H1 (cell line): ENCODE results near the gene MTCH1. TPM values are rescaled to one million over a fixed set of nuclear protein-coding genes. Genes with fewer than 3 reads are reported as not detected.

Experiments
- CTCF ChIA-PET: fragments of 300-600 bp; sonication (Branson Sonifier 250); formaldehyde crosslinking; loops from one replicate; lab custom pipeline; 2021; ENCODE audit not compliant: partially characterized antibody; lab: Charles Lee
- POLR2A ChIA-PET: fragments of 300-600 bp; sonication (Branson Sonifier 250); formaldehyde crosslinking; loops from one replicate; lab custom pipeline; 2021; ENCODE audit warnings: inconsistent platforms; ENCODE audit not compliant: partially characterized antibody; lab: Charles Lee
- DNase-seq, 2 experiments: peaks; one replicate each; pipeline versions ENCODE4 v3.0.0 to v3.0.0-alpha.2; 2010 to 2022; ENCODE audit warnings: low spot score in 2 of 2, low read depth in 1 of 2, mixed read lengths in 1 of 2
- FAIRE-seq: peaks from 2 replicates; lab custom pipeline; 2011; peaks lifted over from hg19 to GRCh38; lab: Jason Lieb, UNC
- H2AFZ ChIP-seq: 2 replicates; pipeline ENCODE4 v1.8.1; 2012; ENCODE audit warnings: low read length, inconsistent platforms
- H2AK5ac ChIP-seq: 2 replicates; pipeline ENCODE4 v1.6.1; 2013; ENCODE audit warnings: low read depth, low read length
- H2BK120ac ChIP-seq: replicated peaks from 2 replicates; pipeline ENCODE3; 2013; ENCODE audit warnings: low read depth, low read length, inconsistent platforms
- H2BK12ac ChIP-seq: 2 replicates; pipeline ENCODE4 v1.6.1; 2013; ENCODE audit warnings: low read depth, low read length
- H2BK15ac ChIP-seq: 2 replicates; pipeline ENCODE4 v1.6.1; 2013; ENCODE audit warnings: low read length
- H2BK20ac ChIP-seq: 2 replicates; pipeline ENCODE4 v1.6.1; 2013; ENCODE audit warnings: low read length
- H2BK5ac ChIP-seq: 2 replicates; pipeline ENCODE4 v1.6.1; 2013; ENCODE audit warnings: low read depth, low read length
- H3K14ac ChIP-seq: 2 replicates; pipeline ENCODE4 v1.6.1; 2013; ENCODE audit warnings: inconsistent platforms; ENCODE audit not compliant: insufficient read length
- H3K18ac ChIP-seq: 2 replicates; pipeline ENCODE4 v1.6.1; 2013; ENCODE audit warnings: low read length; ENCODE audit errors: extremely low read depth
- H3K23ac ChIP-seq: 2 replicates; pipeline ENCODE4 v1.6.1; 2013; ENCODE audit warnings: inconsistent platforms; ENCODE audit not compliant: insufficient read length
- H3K23me2 ChIP-seq: 2 replicates; pipeline ENCODE4 v1.6.1; 2013; ENCODE audit warnings: low read depth, low read length
- H3K27ac ChIP-seq: 2 replicates; pipeline ENCODE4 v1.6.1; 2011; ENCODE audit warnings: low read depth, low read length, inconsistent platforms
- H3K27me3 ChIP-seq, 4 experiments: replicated peaks in 1 of 4; 1 replicate in 1 of 4; 2 replicates in 3 of 4; pipeline versions ENCODE4 v1.6.1 to v1.8.1; 2011 to 2013; ENCODE audit warnings: low read length in 3 of 4, mild to moderate bottlenecking in 3 of 4, inconsistent platforms in 2 of 4, mixed read lengths in 2 of 4, moderate library complexity in 1 of 4; ENCODE audit not compliant: control insufficient read depth in 3 of 4, insufficient read depth in 3 of 4; ENCODE audit errors: extremely low read depth in 1 of 4
- H3K36me3 ChIP-seq, 4 experiments: 2 replicates each; pipeline versions ENCODE4 v1.6.1 to v1.8.1; 2011 to 2013; ENCODE audit warnings: mild to moderate bottlenecking in 4 of 4, low read length in 3 of 4, moderate library complexity in 2 of 4, control low read depth in 1 of 4, inconsistent platforms in 1 of 4; ENCODE audit not compliant: insufficient read depth in 4 of 4, control insufficient read depth in 2 of 4
- H3K4ac ChIP-seq: replicated peaks from 2 replicates; pipeline ENCODE3; 2013; ENCODE audit warnings: low read length, low read depth, mixed read lengths, inconsistent platforms; ENCODE audit not compliant: insufficient read length
- H3K4me1 ChIP-seq, 4 experiments: replicated peaks in 1 of 4; 1 replicate in 1 of 4; 2 replicates in 3 of 4; pipeline versions ENCODE4 v1.6.1 to v1.8.1; 2011 to 2013; ENCODE audit warnings: low read length in 3 of 4, inconsistent platforms in 2 of 4, mixed read lengths in 1 of 4; ENCODE audit not compliant: insufficient read depth in 4 of 4, control insufficient read depth in 3 of 4
- H3K4me2 ChIP-seq, 2 experiments: 2 replicates each; pipeline versions ENCODE4 v1.6.1 to v1.8.1; 2011 to 2013; ENCODE audit warnings: low read depth in 2 of 2, low read length in 2 of 2, control low read depth in 1 of 2, inconsistent platforms in 1 of 2, mild to moderate bottlenecking in 1 of 2; ENCODE audit not compliant: insufficient read depth in 1 of 2
- H3K4me3 ChIP-seq, 4 experiments: fragments of 200-600, 300-600 bp in 1 of 4; sonication (generic), shearing (Covaris generic), sonication (Bioruptor Twin) in 1 of 4; 2 replicates each; pipeline versions ENCODE4 v1.5.1 to v1.8.1; 2011 to 2016; ENCODE audit warnings: low read length in 4 of 4, low read depth in 3 of 4, control low read depth in 2 of 4, inconsistent platforms in 2 of 4, mild to moderate bottlenecking in 2 of 4, mixed read lengths in 1 of 4, moderate library complexity in 1 of 4; ENCODE audit not compliant: insufficient read depth in 2 of 4; ENCODE audit errors: extremely low read depth in 1 of 4
- H3K56ac ChIP-seq: replicated peaks from 2 replicates; pipeline ENCODE3; 2013; ENCODE audit warnings: low read depth, mild to moderate bottlenecking, mixed read lengths, low read length, inconsistent platforms; ENCODE audit not compliant: insufficient read length
- H3K79me1 ChIP-seq: 2 replicates; pipeline ENCODE4 v1.6.1; 2013; ENCODE audit warnings: low read depth, low read length, control low read depth
- H3K79me2 ChIP-seq, 2 experiments: 2 replicates each; pipeline versions ENCODE4 v1.6.1 to v1.8.1; 2012 to 2013; ENCODE audit warnings: low read length in 2 of 2, mild to moderate bottlenecking in 2 of 2, inconsistent platforms in 1 of 2; ENCODE audit not compliant: insufficient read depth in 2 of 2, control insufficient read depth in 1 of 2
- H3K9ac ChIP-seq, 4 experiments: replicated peaks in 1 of 4; 1 replicate in 1 of 4; 2 replicates in 3 of 4; pipeline versions ENCODE4 v1.6.1 to v1.8.1; 2011 to 2013; ENCODE audit warnings: low read depth in 3 of 4, low read length in 3 of 4, control low read depth in 2 of 4, mild to moderate bottlenecking in 2 of 4, moderate library complexity in 2 of 4, inconsistent platforms in 1 of 4; ENCODE audit errors: extremely low read depth in 1 of 4
- H3K9me3 ChIP-seq, 2 experiments: 2 replicates each; pipeline versions ENCODE4 v1.6.1 to v1.8.1; 2012 to 2013; ENCODE audit warnings: mild to moderate bottlenecking in 2 of 2, moderate library complexity in 2 of 2, control low read depth in 1 of 2, inconsistent platforms in 1 of 2, low read depth in 1 of 2, low read length in 1 of 2, mixed read lengths in 1 of 2; ENCODE audit not compliant: insufficient read depth in 2 of 2
- H4K20me1 ChIP-seq, 2 experiments: replicated peaks in 1 of 2; 2 replicates each; pipeline versions ENCODE3 to v1.8.1; 2011 to 2013; ENCODE audit warnings: inconsistent platforms in 2 of 2, low read length in 2 of 2, mild to moderate bottlenecking in 1 of 2; ENCODE audit not compliant: insufficient read depth in 2 of 2, control insufficient read depth in 1 of 2
- H4K5ac ChIP-seq: 2 replicates; pipeline ENCODE4 v1.6.1; 2013; ENCODE audit warnings: low read length, low read depth, mixed read lengths, inconsistent platforms; ENCODE audit not compliant: insufficient read length
- H4K8ac ChIP-seq: 2 replicates; pipeline ENCODE4 v1.8.0; 2013; ENCODE audit warnings: mild to moderate bottlenecking, moderate library complexity, low read length, inconsistent platforms; ENCODE audit not compliant: insufficient read depth; ENCODE audit errors: extremely low read depth
- H4K91ac ChIP-seq: replicated peaks from 2 replicates; pipeline ENCODE3; 2013; ENCODE audit warnings: low read length, mixed read lengths, inconsistent platforms; ENCODE audit not compliant: insufficient read length
- ASH2L ChIP-seq: fragments of 200-600, 300-600 bp; sonication (generic); IDR thresholded peaks from one replicate; pipeline ENCODE4 v1.7.1; 2017; ENCODE audit warnings: low read length
- BRCA1 ChIP-seq: IDR thresholded peaks from 2 replicates; pipeline ENCODE4 v1.6.1; 2012; ENCODE audit warnings: low read depth, low read length, improper control_type of control experiment
- CHD2 ChIP-seq: IDR thresholded peaks from 2 replicates; pipeline ENCODE4 v1.6.1; 2012; ENCODE audit warnings: low read length, improper control_type of control experiment
- EZH2 ChIP-seq: fragments of 200-600 bp; sonication (generic); IDR thresholded peaks from 2 replicates; pipeline ENCODE4 v1.7.1; 2012; ENCODE audit warnings: low read depth, mild to moderate bottlenecking, moderate library complexity, low read length, inconsistent platforms; ENCODE audit not compliant: severe bottlenecking
- HDAC6 ChIP-seq: IDR thresholded peaks from one replicate; pipeline ENCODE4 v1.7.1; 2012; ENCODE audit warnings: low read depth, mild to moderate bottlenecking, inconsistent platforms, low read length, moderate library complexity
- MAX ChIP-seq: IDR thresholded peaks from 2 replicates; pipeline ENCODE4 v1.6.1; 2012; ENCODE audit warnings: inconsistent platforms
- POLR2AphosphoS5 ChIP-seq: IDR thresholded peaks from 2 replicates; pipeline ENCODE4 v1.6.1; 2011; ENCODE audit warnings: low read depth, low read length
- RBBP5 ChIP-seq: IDR thresholded peaks from 2 replicates; pipeline ENCODE4 v1.7.1; 2012; ENCODE audit warnings: low read depth, mild to moderate bottlenecking, inconsistent platforms, low read length, moderate library complexity, borderline replicate concordance
- RNF2 ChIP-seq: fragments of 200-900, 300-1000 bp; sonication (generic); IDR thresholded peaks from 2 replicates; pipeline ENCODE4 v1.7.1; 2016; ENCODE audit warnings: borderline replicate concordance, low read depth, mild to moderate bottlenecking, antibody characterized with exemption, low read length; ENCODE audit not compliant: poor library complexity, severe bottlenecking; ENCODE audit errors: missing control alignments
- RXRA ChIP-seq: IDR thresholded peaks from 2 replicates; pipeline ENCODE4 v1.6.1; 2011; ENCODE audit warnings: low read depth, mild to moderate bottlenecking, low read length, moderate library complexity; ENCODE audit not compliant: insufficient read depth
- SIN3A ChIP-seq, 2 experiments: IDR thresholded peaks in 1 of 2; conservative IDR thresholded peaks in 1 of 2; 2 replicates each; pipeline ENCODE4 v1.6.1; 2011 to 2012; ENCODE audit warnings: low read length in 2 of 2, improper control_type of control experiment in 1 of 2, low read depth in 1 of 2, mild to moderate bottlenecking in 1 of 2
- SIX5 ChIP-seq: IDR thresholded peaks from 2 replicates; pipeline ENCODE4 v1.6.1; 2011; ENCODE audit warnings: mild to moderate bottlenecking, low read depth, low read length
- TCF12 ChIP-seq: IDR thresholded peaks from 2 replicates; pipeline ENCODE4 v1.6.1; 2011; ENCODE audit warnings: low read depth, mild to moderate bottlenecking, low read length
- YY1 ChIP-seq: IDR thresholded peaks from 2 replicates; pipeline ENCODE4 v1.6.1; 2011; ENCODE audit warnings: low read depth, mild to moderate bottlenecking, low read length
- ZNF274 ChIP-seq: IDR thresholded peaks from 2 replicates; pipeline ENCODE4 v1.7.0; 2012; ENCODE audit warnings: low read length, borderline replicate concordance; ENCODE audit errors: extremely low read depth
- WGBS, 2 experiments: shearing (Covaris generic) in 1 of 2; methylation state at CpG; one replicate each; pipeline versions ENCODE4 v1.1.6 to v1.1.7; 2013 to 2015; ENCODE audit warnings: low lambda C conversion rate in 2 of 2, mixed read lengths in 2 of 2, inconsistent platforms in 1 of 2, low coverage in 1 of 2, missing lambda C conversion rate in 1 of 2; ENCODE audit not compliant: insufficient replicate concordance in 2 of 2, insufficient coverage in 1 of 2, insufficient read length in 1 of 2; ENCODE audit errors: extremely low coverage in 1 of 2, missing lambda C conversion rate in 1 of 2; 5-methylcytosine and 5-hydroxymethylcytosine counted together
- polyA plus RNA-seq, 7 experiments: library from polyadenylated mRNA; depleted of rRNA in 3 of 7; stranded (reverse) in 5 of 7; unstranded in 2 of 7; fragments of >200 nt in 5 of 7; fragments of 200-250 nt in 2 of 7; gene quantifications; 1 replicate in 5 of 7; 2 replicates in 1 of 7; 4 replicates in 1 of 7; pipeline versions ENCODE4 v1.2.1 to v1.2.3, GENCODE V29; 2011 to 2013; ENCODE audit warnings: missing spikeins in 2 of 7, mixed read lengths in 2 of 7
- total RNA-seq: library from RNA; stranded (reverse); fragmentation: NEBNext Ultra II Directional; extraction: Animal tissue kit (Norgen Biotek cat#: 25700); gene quantifications from 2 replicates; pipeline ENCODE4 v1.2.1, GENCODE V29; 2021

Gene MTCH1
- total and polyA plus RNA-seq, 2 of the 8 experiments (the other 6 are each of a cell fraction or from before 2014, with no cell fraction given), result 169 to 214 TPM

GRCh38 chr6:36929152-36929551 lies 56.8 kb downstream of the MTCH1 start:
- no peak overlapping the region for H2AK5ac ChIP-seq
- no peak overlapping the region for H2BK120ac ChIP-seq
- H4K8ac ChIP-seq, result no peak overlapping the region
- H3K14ac ChIP-seq, result no peak overlapping the region
- H3K9me3 ChIP-seq, result no peaks in the 10 kb centered on the region
- H3K36me3 ChIP-seq, result no peaks in the 10 kb centered on the region
- no peak overlapping the region for H4K5ac ChIP-seq
- H2AFZ ChIP-seq, result no peak overlapping the region
- FAIRE-seq, result no peak
- 82% methylated on average over 10 of the region's 10 CpGs; no CpG with 5 or more reads in 1 of the 2 experiments for WGBS, 2 experiments
- H3K9ac ChIP-seq, result no peak overlapping the region
- no peak overlapping the region for H3K4me2 ChIP-seq
- no peak overlapping the region for H4K91ac ChIP-seq
- ChIA-PET POLR2A (no interaction called here), CTCF (no interaction called here)
- no peak overlapping the region for H3K18ac ChIP-seq
- H3K27me3 ChIP-seq, result no peaks in the 10 kb centered on the region
- H3K27ac ChIP-seq, result no peak overlapping the region
- H3K23ac ChIP-seq, result no peak overlapping the region
- no peaks in the 10 kb centered on the region for H3K23me2 ChIP-seq
- no peak overlapping the region for H2BK12ac ChIP-seq
- H3K4ac ChIP-seq, result no peak overlapping the region
- no peak overlapping the region for H3K56ac ChIP-seq
- H3K79me1 ChIP-seq, result no peaks in the 10 kb centered on the region
- peaks cover 0 to 2% of the 10 kb centered on the region in 2 experiments for H4K20me1 ChIP-seq
- no peak overlapping the region for H2BK15ac ChIP-seq
- no peaks in the 10 kb centered on the region for H3K79me2 ChIP-seq
- DNase-seq, result no peak
- H2BK20ac ChIP-seq, result no peak overlapping the region
- no peak overlapping the region for H3K4me3 ChIP-seq
- H2BK5ac ChIP-seq, result no peak overlapping the region
- H3K4me1 ChIP-seq, result no peaks in the 10 kb centered on the region
- TF ChIP-seq SIX5 (no peak), YY1 (no peak), MAX (no peak), POLR2AphosphoS5 (no peak), HDAC6 (no peak), RXRA (no peak), TCF12 (no peak), RNF2 (no peak), BRCA1 (no peak), RBBP5 (no peak), ASH2L (no peak), CHD2 (no peak), EZH2 (no peak), ZNF274 (no peak), SIN3A (conservative IDR thresholded peaks at IDR 0.05 in 1 of 2, IDR thresholded peaks at IDR 0.05 in 1 of 2; ENCODE audit: low read depth in 1 of 2, low read length in 2 of 2) (no peak)
